Liver (tissue), 3 donors: ENCODE results near the gene TRIO.

Experiments
- JUND ChIP-seq, 2 donors: IDR thresholded peaks; 2 replicates each; pipeline ENCODE4 v1.6.1; 2016; ENCODE audit warnings: antibody characterized with exemption in 2 of 2
- TF ChIP-seq, protein P1 (sequence below): fragments of 150-350 bp; IDR thresholded peaks from 2 replicates; pipeline ENCODE4 v1.5.1; 2017; ENCODE audit warnings: improper control_type of control experiment, low read depth, low read length; ENCODE audit not compliant: missing input control
- TF ChIP-seq, protein P2 (sequence below): IDR thresholded peaks from 2 replicates; pipeline ENCODE4 v1.6.1; 2016; ENCODE audit warnings: antibody characterized with exemption, mild to moderate bottlenecking
- donor health status: healthy.
- donor health status: healthy.

DNA sequence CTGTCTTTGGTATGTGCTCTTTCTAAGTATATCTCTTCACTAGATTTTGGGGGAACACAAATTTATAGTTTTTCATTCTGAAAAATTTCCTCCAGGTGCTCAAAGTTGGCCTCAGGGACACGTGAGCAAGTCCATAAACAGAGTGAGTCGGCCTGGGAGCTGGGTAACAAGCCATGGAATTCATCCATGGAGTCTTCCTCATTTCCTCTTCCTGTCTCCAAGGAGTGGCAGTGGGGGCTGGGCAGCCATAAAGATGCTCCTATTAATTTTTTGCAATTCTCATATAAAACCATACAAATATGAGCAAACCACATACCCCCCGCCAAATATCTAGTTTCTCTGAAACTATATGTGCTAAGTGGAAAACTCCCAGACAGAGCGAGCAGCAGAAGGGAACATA, 301.9 kb downstream of the TRIO start:
- TF ChIP-seq, protein P1, sequence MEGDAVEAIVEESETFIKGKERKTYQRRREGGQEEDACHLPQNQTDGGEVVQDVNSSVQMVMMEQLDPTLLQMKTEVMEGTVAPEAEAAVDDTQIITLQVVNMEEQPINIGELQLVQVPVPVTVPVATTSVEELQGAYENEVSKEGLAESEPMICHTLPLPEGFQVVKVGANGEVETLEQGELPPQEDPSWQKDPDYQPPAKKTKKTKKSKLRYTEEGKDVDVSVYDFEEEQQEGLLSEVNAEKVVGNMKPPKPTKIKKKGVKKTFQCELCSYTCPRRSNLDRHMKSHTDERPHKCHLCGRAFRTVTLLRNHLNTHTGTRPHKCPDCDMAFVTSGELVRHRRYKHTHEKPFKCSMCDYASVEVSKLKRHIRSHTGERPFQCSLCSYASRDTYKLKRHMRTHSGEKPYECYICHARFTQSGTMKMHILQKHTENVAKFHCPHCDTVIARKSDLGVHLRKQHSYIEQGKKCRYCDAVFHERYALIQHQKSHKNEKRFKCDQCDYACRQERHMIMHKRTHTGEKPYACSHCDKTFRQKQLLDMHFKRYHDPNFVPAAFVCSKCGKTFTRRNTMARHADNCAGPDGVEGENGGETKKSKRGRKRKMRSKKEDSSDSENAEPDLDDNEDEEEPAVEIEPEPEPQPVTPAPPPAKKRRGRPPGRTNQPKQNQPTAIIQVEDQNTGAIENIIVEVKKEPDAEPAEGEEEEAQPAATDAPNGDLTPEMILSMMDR = no peak
- TF ChIP-seq, protein P2, sequence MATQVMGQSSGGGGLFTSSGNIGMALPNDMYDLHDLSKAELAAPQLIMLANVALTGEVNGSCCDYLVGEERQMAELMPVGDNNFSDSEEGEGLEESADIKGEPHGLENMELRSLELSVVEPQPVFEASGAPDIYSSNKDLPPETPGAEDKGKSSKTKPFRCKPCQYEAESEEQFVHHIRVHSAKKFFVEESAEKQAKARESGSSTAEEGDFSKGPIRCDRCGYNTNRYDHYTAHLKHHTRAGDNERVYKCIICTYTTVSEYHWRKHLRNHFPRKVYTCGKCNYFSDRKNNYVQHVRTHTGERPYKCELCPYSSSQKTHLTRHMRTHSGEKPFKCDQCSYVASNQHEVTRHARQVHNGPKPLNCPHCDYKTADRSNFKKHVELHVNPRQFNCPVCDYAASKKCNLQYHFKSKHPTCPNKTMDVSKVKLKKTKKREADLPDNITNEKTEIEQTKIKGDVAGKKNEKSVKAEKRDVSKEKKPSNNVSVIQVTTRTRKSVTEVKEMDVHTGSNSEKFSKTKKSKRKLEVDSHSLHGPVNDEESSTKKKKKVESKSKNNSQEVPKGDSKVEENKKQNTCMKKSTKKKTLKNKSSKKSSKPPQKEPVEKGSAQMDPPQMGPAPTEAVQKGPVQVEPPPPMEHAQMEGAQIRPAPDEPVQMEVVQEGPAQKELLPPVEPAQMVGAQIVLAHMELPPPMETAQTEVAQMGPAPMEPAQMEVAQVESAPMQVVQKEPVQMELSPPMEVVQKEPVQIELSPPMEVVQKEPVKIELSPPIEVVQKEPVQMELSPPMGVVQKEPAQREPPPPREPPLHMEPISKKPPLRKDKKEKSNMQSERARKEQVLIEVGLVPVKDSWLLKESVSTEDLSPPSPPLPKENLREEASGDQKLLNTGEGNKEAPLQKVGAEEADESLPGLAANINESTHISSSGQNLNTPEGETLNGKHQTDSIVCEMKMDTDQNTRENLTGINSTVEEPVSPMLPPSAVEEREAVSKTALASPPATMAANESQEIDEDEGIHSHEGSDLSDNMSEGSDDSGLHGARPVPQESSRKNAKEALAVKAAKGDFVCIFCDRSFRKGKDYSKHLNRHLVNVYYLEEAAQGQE = no peak
- TF ChIP-seq JUND (IDR thresholded peaks at IDR 0.05) = no peak
